GM19351 (cell line): ENCODE results near the gene TBC1D13.
"Not testable (repeated sequence)": the region's sequence is repeated elsewhere in the genome, so short reads cannot be mapped to it uniquely, and the experiment has no call there.

Source experiments
- ATAC-seq: cut with Tn5 transposase; IDR thresholded peaks from one replicate; pipeline ENCODE4 v1.9.1; 2021; ENCODE audit warnings: mild to moderate bottlenecking, moderate library complexity; ENCODE audit not compliant: unreplicated experiment

TBC1D13 gene

DNA sequence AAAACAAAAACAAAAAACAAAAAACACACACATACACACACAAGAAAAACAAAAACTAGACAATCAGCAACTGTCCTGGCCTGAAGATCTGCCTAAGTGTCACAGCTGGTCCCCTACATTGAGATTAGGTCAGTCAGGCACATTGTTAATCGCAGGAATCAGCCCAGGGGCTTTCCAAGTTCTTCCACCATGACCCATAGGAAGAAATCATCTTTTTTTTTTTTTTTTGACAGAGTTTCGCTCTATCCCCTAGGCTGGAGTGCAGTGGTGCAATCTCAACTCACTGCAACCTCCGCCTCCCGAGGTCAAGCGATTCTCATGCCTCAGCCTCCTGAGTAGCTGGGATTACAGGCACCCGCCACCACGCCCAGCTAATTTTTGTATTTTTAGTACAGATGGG, 56.1 kb downstream of the TBC1D13 start:
- not testable (repeated sequence) for ATAC-seq

DNA sequence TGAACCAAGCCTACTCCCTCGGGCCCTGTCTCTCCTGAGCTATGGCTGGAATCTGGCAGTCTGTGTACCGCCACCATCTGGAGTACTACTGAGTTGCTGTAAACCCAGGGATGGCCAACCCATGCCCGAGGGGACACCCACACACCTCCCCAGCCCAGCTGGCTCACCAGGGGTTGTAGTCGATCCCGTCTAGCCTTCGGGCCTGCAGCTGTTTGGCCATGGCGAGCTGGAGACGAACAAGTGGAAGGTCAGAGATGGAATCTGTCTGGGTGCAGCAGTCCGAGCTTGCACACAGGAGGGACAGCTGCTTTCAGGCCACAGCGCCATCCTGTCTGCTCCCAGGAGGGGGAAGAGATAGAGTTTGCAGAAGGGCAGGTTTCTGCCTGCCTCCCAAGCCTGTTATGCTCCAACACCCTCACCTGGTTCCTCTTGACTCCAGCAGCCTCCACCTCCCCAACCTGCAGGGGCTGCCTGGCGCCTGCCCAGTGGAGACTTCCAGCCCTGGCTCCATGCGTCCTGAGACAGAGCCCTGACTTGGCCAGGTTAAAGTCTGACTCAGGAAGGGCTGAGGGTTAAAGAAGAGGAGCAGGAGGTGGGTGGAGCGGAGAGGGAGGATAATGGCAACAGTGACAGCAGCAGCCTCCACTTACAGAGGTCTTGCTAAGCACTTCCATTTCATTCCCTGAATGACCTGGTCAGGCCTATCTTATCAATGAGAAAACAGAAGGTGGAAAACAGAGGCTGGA, 58.3 kb downstream of the TBC1D13 start:
- no peak for ATAC-seq

DNA sequence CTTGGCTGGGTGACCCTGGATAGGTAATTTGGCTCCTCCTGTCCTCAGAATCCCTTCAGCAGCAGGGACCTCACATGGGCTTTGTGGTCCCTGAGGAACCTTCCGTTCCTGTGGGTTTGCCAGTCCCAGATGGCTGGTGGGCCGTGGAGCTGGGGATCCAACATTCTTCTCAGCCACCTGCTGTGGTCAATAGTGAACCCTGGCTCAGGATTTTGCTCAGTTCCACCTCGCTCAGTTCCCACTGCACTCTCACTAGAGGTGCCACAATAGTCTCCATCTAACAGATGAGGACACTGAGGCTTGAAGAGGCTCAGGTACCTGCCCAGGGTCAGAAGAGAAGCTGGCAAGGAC, 59.6 kb downstream of the TBC1D13 start:
- no peak for ATAC-seq

DNA sequence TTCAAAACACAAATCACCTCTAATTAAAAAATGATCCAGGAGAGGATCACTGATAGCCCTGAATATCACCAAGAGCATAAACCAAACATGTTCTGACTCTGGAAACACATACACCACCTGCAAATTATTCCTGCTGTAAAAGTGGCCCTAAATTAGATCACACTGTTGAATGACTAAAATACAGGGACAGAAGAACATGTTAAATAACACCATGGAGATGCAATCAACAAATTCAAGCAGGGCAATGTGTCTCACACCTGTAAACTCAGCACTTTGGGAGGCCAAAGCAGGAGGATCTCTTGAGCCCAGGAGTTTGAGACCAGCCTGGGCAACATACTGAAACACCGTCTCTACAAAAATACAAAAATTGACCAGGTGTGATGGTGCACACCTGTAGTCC, 60.8 kb downstream of the TBC1D13 start:
- no peak for ATAC-seq

DNA sequence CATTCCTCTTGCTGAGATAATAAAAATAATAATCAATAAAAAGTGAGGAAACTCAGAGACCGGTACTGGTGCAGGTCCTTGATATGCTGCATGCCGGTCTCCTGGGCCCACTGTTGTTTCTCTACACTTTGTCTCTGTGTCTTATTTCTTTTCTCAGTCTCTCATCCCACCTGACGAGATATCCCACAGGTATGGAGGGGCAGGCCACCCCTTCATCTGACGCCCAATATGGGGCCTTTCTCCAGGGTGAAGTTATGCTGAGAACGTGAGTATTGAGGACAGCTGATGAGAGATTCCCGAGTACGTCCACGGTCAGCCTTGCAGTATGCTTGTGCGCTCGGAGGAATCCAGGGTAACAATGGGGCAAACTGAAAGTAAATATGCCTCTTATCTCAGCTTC, 64.0 kb downstream of the TBC1D13 start:
- ATAC-seq, result not testable (repeated sequence)

- ATAC-seq, result not testable (repeated sequence)
These were observed 64.9 kb downstream of the TBC1D13 start for GRCh38 chr9:128851779-128852600.

GRCh38 chr9:128852646-128853045, 65.6 kb downstream of the TBC1D13 start:
- not testable (repeated sequence) for ATAC-seq

GRCh38 chr9:128854454-128854853, 67.4 kb downstream of the TBC1D13 start:
- not testable (repeated sequence) for ATAC-seq

DNA sequence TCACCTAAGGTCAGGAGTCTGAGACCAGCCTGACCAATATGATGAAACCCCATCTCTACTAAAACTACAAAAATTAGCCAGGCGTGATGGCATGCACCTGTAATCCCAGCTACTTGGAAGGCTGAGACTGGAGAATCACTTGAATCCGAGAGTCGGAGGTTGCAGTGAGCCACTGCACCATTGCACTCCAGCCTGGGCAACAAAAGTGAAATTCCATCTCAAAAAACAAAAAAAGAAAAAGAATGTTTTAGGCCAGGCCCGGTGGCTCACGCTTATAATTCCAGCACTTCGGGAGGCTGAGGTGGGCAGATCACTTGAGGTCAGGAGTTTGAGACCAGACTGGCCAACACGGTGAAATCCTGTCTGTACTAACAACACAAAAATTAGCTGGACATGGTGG, 71.4 kb downstream of the TBC1D13 start:
- not testable (repeated sequence) for ATAC-seq
